HG03060 (cell line): ENCODE measurements around the gene TMED7.
"Not testable (repeated sequence)": the region's sequence is repeated elsewhere in the genome, so short reads cannot be mapped to it uniquely, and the experiment has no call there.

Experiments
- ATAC-seq: cut with Tn5 transposase; IDR thresholded peaks from one replicate; pipeline ENCODE4 v1.9.1; 2021; ENCODE audit warnings: low read depth, moderate number of reproducible peaks; ENCODE audit not compliant: unreplicated experiment

TMED7 gene

GRCh38 chr5:115625579-115626444 is at the start of gene TMED7:
Gene TMED7, minus strand, starts transcription at chr5:115626036. Its CDS starts 244 bp downstream, at chr5:115625792.
- ATAC-seq: peak; percentile 77

GRCh38 chr5:115674782-115675181 is 48.9 kb upstream of the TMED7 start:
- ATAC-seq: not testable (repeated sequence)

GRCh38 chr5:115673596-115673995 is 47.8 kb upstream of the TMED7 start:
- no peak for ATAC-seq

GRCh38 chr5:115671939-115672338 is 46.1 kb upstream of the TMED7 start:
- no peak for ATAC-seq

GRCh38 chr5:115666023-115666422 is 40.2 kb upstream of the TMED7 start:
- ATAC-seq: no peak

GRCh38 chr5:115661563-115661962 is 35.7 kb upstream of the TMED7 start:
- no peak for ATAC-seq

- ATAC-seq: no peak
Measured at GRCh38 chr5:115661101-115661500, 35.3 kb upstream of the TMED7 start.

GRCh38 chr5:115657881-115658233 is 32.0 kb upstream of the TMED7 start:
- ATAC-seq: no peak

- no peak for ATAC-seq
Measured at GRCh38 chr5:115657125-115657880, 31.5 kb upstream of the TMED7 start.

GRCh38 chr5:115656404-115656803 is 30.6 kb upstream of the TMED7 start:
- ATAC-seq: no peak

- ATAC-seq: no peak
Measured at GRCh38 chr5:115655994-115656393, 30.2 kb upstream of the TMED7 start.

- no peak for ATAC-seq
Measured at GRCh38 chr5:115649541-115649940, 23.7 kb upstream of the TMED7 start.

GRCh38 chr5:115648056-115648455 is 22.2 kb upstream of the TMED7 start:
- no peak for ATAC-seq

GRCh38 chr5:115645386-115645785 is 19.6 kb upstream of the TMED7 start:
- not testable (repeated sequence) for ATAC-seq

GRCh38 chr5:115644046-115644445 is 18.2 kb upstream of the TMED7 start:
- no peak for ATAC-seq

- no peak for ATAC-seq
Measured at GRCh38 chr5:115641948-115642347, 16.1 kb upstream of the TMED7 start.

GRCh38 chr5:115640274-115640673 is 14.4 kb upstream of the TMED7 start:
- ATAC-seq: no peak

- ATAC-seq: no peak
Measured at GRCh38 chr5:115639377-115639776, 13.5 kb upstream of the TMED7 start.

GRCh38 chr5:115637507-115637906 is 11.7 kb upstream of the TMED7 start:
- no peak for ATAC-seq

GRCh38 chr5:115636008-115636407 is 10.2 kb upstream of the TMED7 start:
- no peak for ATAC-seq

- ATAC-seq: peak; percentile 31
Measured at GRCh38 chr5:115634343-115635132, 8.7 kb upstream of the TMED7 start.
